Astrocyte of the cerebellum (primary cell): Measurements from ENCODE around the gene GDF15.

Experiments used
- DNase-seq: peaks from one replicate; pipeline ENCODE4 v3.0.0-alpha.2; 2011; ENCODE audit warnings: low read depth
- H3K4me3 ChIP-seq: 2 replicates; pipeline ENCODE4 v1.5.1; 2011; ENCODE audit warnings: mild to moderate bottlenecking, low read depth, low read length, moderate library complexity
- CTCF ChIP-seq: IDR thresholded peaks from 2 replicates; pipeline ENCODE4 v1.5.1; 2012; ENCODE audit warnings: low read length, low read depth, moderate library complexity, mild to moderate bottlenecking; ENCODE audit errors: missing control alignments
- in situ Hi-C: cut with HindIII; loops from 2 replicates; pipeline ENCODE4 v1.10.0; 2017; ENCODE audit warnings: low sequenced_read_pairs

The GDF15 gene

GRCh38 chr19:18406749-18407148, 20.8 kb downstream of the GDF15 start:
- no peak for TF ChIP-seq CTCF
- DNase-seq: no peak
- in situ Hi-C loops: no loop called here
- H3K4me3 ChIP-seq: no peak overlapping the region

- no peak for DNase-seq
- peak; percentile 41 for TF ChIP-seq CTCF
- in situ Hi-C loops: no loop called here
- H3K4me3 ChIP-seq: no peak overlapping the region
These were observed 22.1 kb downstream of the GDF15 start for GRCh38 chr19:18408053-18408476.

GRCh38 chr19:18412610-18413239, 26.8 kb downstream of the GDF15 start:
- in situ Hi-C loops: no loop called here
- no peak overlapping the region for H3K4me3 ChIP-seq
- DNase-seq: no peak
- TF ChIP-seq CTCF: no peak

GRCh38 chr19:18414504-18415177, 28.7 kb downstream of the GDF15 start:
- peak overlapping the region; percentile 5 for H3K4me3 ChIP-seq
- no peak for TF ChIP-seq CTCF
- in situ Hi-C loops: no loop called here
- no peak for DNase-seq

GRCh38 chr19:18415178-18415867, 29.4 kb downstream of the GDF15 start:
- no peak for TF ChIP-seq CTCF

GRCh38 chr19:18416778-18417249, 30.9 kb downstream of the GDF15 start:
- in situ Hi-C loops: no loop called here
- H3K4me3 ChIP-seq: peak overlapping the region; percentile 25
- DNase-seq: no peak
- no peak for TF ChIP-seq CTCF

More at GRCh38 chr19:18415178-18415867, 29.4 kb downstream of the GDF15 start:
- in situ Hi-C loops: no loop called here
- peak overlapping the region; percentile 5 for H3K4me3 ChIP-seq
- no peak for DNase-seq
